ENCODE measurements around the gene PGS1.
"Not testable (repeated sequence)": the region's sequence is repeated elsewhere in the genome, so short reads cannot be mapped to it uniquely, and the experiment has no call there.

Gene PGS1

GRCh38 chr17:78449983-78450595 lies 71.6 kb downstream of the PGS1 start:
- no peak for DNase-seq

DNA sequence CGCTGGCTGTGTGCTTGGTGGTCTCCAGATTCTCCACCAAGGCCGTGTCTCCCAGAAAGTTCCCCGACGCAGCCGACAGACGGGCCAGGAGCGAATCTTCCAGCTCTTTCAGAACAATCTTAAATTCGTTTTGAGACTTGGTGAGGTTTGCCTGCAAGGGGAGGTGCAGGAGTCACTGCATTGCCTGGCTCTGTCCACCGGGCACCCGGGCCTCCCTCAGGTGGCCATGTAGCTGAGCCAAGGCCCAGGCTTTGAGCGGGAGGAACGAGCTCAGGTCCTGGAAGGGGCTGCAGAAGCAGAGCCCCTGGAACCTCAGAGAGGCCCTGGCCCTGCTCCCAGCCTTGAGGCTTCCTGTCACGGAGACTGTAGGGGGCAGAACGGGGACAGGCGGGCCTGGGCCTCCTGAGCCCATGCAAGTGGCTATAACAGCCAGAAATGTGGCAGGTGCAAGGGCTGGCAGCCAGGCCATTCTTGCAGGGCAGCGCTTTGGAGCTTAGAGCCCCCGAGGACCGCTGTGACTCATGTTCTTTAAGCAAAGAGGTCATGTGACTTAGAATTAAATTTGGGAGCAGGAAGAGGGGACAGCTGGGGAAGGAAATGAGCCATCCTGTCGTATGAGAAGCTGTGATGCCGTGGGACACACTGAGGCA lies 72.4 kb downstream of the PGS1 start:
- no peak for DNase-seq

DNA sequence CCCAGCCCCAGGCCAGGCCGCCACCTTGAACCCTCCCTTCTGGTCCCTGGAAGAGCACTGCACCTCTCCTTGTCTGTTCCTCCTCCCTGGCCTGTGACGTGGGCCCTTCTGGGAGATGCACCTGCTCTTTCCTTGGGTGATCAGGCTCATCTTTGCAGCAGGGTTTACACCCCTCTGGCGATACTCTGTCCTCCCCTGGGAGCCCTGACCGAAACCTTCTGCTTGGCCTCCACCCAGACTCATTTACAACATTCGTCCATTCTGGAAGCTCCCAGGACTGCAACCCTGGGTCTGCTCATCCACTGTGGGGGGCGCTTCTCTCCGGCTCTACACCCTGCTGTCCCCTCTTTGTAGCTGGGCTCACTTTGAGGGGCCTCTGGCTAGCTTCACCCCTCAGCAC lies 73.3 kb downstream of the PGS1 start:
- DNase-seq, result no peak

DNA sequence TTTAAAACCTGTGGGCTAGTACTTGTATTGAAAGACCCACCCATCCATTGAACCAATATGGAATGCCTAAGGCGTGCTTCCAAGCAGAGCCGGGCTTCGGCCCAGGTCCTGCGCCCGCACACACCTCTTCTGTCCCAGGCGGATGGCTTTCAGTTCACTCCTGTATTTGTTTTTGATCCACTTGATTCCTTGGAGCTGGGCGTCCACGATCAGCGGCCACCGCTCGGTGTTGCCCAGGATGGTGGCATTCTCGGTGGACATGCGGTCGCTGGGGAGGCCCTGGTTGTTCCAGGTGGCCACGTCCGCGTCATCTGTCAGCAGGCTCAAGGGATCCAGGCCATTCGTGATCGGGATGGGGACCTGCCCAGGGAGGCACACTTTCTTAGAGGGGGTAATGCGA lies 75.9 kb downstream of the PGS1 start:
- no peak for DNase-seq

- no peak for DNase-seq
These were observed 79.6 kb downstream of the PGS1 start for GRCh38 chr17:78458091-78458490.

GRCh38 chr17:78458736-78459335 lies 80.4 kb downstream of the PGS1 start:
- no peak for DNase-seq

DNA sequence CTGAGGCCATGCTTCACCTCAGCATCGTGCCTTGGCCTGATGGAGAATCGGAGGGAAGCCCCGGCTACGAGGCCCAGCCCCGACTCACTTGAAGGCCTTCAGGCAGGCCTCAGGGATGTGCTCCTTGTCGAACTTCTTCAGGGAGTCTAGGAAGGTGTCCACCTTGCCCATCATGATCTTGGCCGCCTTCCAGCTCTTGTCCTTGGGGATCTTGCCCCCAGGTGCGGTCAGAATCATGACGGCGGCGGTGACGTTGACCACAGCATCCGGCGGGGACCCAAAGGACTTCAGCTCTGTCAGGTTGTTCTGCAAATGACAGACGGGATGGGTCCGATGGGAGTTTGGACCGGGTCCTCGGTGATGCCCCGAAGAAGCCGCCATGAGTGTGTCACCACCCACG lies 81.2 kb downstream of the PGS1 start:
- no peak for DNase-seq

DNA sequence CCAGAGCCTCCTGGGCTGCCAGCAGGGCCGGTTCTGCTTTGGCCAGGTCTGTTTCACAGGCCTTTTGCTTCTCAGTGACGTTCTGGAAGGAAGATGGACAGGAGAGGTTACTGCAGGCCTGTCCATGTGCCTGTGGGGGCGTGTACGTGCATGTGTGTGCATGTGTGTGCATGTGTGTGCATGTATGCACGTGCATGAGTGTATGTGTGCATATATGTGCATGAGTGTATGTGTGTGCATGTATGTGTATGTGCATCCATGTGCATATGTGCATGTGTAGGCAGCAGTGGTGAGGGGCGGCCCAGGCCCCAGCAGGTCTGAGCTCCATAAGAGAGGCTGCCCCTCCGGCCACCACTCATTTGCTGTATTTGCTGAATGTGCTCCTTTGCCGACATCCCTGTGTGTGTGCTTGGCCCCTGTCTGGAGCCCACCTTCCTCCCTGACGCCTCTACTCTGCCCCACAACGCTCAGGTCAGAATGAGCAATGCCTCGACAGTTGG lies 81.8 kb downstream of the PGS1 start:
- DNase-seq, result no peak

GRCh38 chr17:78460951-78461798 lies 82.7 kb downstream of the PGS1 start:
- DNase-seq, result no peak

GRCh38 chr17:78461799-78462053 lies 83.3 kb downstream of the PGS1 start:
- no peak for DNase-seq

GRCh38 chr17:78462148-78462547 lies 83.7 kb downstream of the PGS1 start:
- no peak for DNase-seq

DNA sequence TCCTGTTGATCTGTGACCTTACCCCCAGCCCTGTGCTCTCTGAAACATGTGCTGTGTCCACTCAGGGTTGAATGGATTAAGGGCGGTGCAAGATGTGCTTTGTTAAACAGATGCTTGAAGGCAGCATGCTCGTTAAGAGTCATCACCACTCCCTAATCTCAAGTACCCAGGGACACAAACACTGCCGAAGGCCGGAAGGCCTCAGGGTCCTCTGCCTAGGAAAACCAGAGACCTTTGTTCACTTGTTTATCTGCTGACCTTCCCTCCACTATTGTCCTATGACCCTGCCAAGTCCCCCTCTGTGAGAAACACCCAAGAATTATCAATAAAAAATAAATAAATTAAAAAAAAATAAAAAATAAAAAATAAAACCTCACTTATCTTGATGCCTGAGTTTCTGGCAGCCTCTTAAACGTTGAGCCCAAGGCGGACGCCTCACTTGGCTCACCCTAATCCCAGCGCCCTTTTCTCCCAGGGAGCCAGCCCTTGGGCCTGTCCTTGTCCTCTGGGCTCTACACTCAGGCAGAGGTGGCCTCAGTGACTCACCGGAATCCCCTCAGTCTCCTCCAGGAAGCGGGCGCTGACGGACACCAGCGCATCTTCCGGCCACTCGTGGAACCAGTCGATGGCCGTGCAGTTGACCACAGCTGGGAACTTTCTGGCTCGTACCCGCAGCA lies 87.8 kb downstream of the PGS1 start:
- not testable (repeated sequence) for DNase-seq

DNA sequence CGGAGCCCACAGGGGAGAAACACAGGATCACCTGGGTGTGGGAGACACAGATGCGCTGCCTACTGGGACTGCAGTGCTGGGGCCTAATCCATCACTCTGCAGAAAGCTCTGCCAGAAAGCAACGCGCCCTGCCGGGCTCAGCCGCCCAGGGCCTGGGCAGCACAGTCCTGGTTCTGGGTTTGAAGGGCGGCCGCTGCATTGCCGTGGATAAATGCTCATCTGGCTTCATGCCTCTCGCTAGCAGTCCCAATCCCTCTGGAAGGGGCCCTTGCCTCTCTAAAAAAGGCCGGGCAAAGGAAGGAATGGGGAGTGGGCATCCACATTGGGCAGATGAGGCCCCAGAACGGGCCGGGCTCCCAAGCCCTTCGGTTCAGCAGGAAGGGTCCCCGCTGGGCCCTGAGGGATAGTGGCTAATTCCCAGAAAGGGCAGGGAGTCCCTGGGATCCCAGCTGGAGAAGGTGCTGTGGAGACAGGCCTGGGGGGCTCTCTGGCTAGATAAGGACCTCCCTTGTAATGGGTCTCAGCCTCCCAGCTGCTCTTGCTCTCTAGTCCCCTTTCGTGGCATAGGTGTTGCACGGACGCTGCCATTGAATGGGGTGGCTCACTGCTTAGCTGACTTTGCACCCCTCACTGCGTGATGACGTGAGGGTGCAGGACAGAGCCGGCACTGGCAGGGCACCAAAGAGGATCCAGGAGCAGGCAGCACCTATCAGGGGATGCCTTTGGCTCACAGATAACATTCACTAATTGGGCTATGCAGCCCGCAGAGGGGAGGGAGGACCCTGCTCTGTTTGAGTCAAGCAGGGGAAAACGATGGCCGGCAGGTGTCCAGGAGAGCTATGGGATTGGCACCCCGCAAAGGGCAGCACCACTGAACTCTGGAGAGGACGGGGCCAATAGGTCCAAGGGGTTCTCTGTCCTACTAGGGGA lies 88.6 kb downstream of the PGS1 start:
- no peak for DNase-seq

- no peak for DNase-seq
These were observed 89.9 kb downstream of the PGS1 start for GRCh38 chr17:78468366-78468765.

GRCh38 chr17:78469443-78469842 lies 91.0 kb downstream of the PGS1 start:
- no peak for DNase-seq

DNA sequence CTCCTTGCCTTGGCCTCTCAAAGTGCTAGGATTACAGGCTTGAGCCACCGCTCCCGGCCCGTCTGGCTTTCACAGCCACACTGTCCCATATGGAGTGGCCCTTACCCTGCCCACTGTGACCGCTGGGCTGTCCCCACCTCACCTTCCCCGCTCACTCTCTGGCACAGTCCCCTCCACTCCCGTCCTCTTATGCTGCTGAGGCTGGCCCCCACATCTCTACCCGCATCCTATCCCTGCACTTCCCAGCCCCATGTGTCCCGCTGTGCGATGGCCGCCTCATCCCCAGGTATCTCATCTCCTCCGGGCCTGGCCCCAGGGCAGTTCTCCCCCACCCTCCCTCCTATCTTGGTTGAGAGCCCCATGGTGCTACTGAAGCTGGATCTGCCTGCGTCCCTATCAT lies 93.2 kb downstream of the PGS1 start:
- no peak for DNase-seq

GRCh38 chr17:78472035-78472905 lies 93.8 kb downstream of the PGS1 start:
- no peak for DNase-seq

- DNase-seq, result no peak
These were observed 95.6 kb downstream of the PGS1 start for GRCh38 chr17:78473951-78474613.
